ENCODE results near the gene DNER.

- TF ChIP-seq CTCF (IDR thresholded peaks at IDR 0.05) (no peak), EZH2 (IDR thresholded peaks at IDR 0.05; ENCODE audit: borderline replicate concordance, insufficient read depth, low read depth, low read length, poor library complexity, severe bottlenecking) (no peak)
These were observed 295.2 kb downstream of the DNER start for GRCh38 chr2:229419158-229419557.
